Ovary (tissue), 3 donors: ENCODE measurements around the gene ARL5C.

ENCODE experiments used
- EP300 ChIP-seq: sonication (generic); formaldehyde crosslinking; IDR thresholded peaks from one replicate; pipeline ENCODE4 v1.6.1; 2017; ENCODE audit warnings: antibody characterized with exemption
- POLR2A ChIP-seq: fragments of 450-650 bp; IDR thresholded peaks from one replicate; pipeline ENCODE4 v1.6.1; 2017; ENCODE audit warnings: antibody characterized with exemption, mild to moderate bottlenecking, moderate library complexity
- TF ChIP-seq, protein P1 (sequence below), 3 donors: fragments of 450-650 bp in 2 of 3; fragments of 200-600 bp in 1 of 3; IDR thresholded peaks; one replicate each; pipeline versions ENCODE4 v1.5.1 to v1.8.0; 2016 to 2022; ENCODE audit warnings: antibody characterized with exemption in 3 of 3, mild to moderate bottlenecking in 1 of 3
- donor health status: DM: no; HTN: no; CAD: no.

DNA sequence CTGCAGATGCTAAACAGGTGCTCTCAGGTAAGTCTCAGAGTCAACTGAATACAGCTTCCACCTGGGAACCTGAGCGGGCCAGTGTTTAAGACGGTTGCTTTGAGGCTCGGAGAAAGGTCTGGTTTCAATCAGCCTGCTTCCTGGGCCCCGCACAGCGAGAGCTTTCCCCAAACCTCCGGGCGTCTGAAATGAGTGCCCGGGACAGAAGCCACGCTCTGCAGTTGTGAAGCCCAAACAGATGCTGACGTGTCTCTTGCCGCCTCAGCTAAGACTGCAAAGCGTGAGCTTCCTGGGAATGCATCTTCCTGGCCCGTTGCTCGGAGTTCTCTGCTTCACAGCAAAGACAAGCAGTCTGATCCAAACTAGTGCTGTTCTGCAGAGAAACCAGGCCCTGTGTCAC, 51.2 kb downstream of the ARL5C start:
- TF ChIP-seq, protein P1, sequence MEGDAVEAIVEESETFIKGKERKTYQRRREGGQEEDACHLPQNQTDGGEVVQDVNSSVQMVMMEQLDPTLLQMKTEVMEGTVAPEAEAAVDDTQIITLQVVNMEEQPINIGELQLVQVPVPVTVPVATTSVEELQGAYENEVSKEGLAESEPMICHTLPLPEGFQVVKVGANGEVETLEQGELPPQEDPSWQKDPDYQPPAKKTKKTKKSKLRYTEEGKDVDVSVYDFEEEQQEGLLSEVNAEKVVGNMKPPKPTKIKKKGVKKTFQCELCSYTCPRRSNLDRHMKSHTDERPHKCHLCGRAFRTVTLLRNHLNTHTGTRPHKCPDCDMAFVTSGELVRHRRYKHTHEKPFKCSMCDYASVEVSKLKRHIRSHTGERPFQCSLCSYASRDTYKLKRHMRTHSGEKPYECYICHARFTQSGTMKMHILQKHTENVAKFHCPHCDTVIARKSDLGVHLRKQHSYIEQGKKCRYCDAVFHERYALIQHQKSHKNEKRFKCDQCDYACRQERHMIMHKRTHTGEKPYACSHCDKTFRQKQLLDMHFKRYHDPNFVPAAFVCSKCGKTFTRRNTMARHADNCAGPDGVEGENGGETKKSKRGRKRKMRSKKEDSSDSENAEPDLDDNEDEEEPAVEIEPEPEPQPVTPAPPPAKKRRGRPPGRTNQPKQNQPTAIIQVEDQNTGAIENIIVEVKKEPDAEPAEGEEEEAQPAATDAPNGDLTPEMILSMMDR (IDR thresholded peaks at IDR 0.05), result no peak
- no peak for TF ChIP-seq POLR2A
- no peak for TF ChIP-seq EP300
